Epithelial cell of esophagus (primary cell): ENCODE data around the gene PLEKHA6.

Experiments used
- DNase-seq: peaks from one replicate; pipeline ENCODE4 v3.0.0; 2010; ENCODE audit warnings: low read depth
- H3K4me3 ChIP-seq: 2 replicates; pipeline ENCODE4 v1.5.1; 2011; ENCODE audit warnings: mild to moderate bottlenecking, low read length, control low read depth
- TF ChIP-seq, protein P1 (sequence below): IDR thresholded peaks from 2 replicates; pipeline ENCODE4 v1.5.1; 2011; ENCODE audit warnings: low read depth, mild to moderate bottlenecking, low read length, control low read depth, inconsistent platforms; ENCODE audit not compliant: insufficient read depth; ENCODE audit errors: missing control alignments

PLEKHA6 gene

DNA sequence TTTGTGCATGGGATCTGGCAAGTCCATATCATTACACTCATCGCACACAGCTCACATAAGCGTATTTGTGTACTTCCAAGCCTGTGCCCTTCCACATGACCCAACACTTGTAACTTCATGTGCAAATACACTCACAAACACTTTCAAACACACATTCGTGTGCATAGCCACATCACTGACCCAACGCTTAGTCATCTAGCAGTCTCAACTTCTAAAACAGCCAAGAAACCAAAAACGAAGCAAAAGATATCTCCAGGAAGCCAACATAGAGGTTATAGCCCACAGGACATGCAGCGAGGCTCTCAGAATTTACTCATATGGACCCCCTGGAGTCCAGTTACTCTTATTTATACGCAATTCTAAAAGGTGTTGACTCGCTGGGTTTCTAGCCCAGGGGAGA is 135.1 kb downstream of the PLEKHA6 start:
- TF ChIP-seq, protein P1, sequence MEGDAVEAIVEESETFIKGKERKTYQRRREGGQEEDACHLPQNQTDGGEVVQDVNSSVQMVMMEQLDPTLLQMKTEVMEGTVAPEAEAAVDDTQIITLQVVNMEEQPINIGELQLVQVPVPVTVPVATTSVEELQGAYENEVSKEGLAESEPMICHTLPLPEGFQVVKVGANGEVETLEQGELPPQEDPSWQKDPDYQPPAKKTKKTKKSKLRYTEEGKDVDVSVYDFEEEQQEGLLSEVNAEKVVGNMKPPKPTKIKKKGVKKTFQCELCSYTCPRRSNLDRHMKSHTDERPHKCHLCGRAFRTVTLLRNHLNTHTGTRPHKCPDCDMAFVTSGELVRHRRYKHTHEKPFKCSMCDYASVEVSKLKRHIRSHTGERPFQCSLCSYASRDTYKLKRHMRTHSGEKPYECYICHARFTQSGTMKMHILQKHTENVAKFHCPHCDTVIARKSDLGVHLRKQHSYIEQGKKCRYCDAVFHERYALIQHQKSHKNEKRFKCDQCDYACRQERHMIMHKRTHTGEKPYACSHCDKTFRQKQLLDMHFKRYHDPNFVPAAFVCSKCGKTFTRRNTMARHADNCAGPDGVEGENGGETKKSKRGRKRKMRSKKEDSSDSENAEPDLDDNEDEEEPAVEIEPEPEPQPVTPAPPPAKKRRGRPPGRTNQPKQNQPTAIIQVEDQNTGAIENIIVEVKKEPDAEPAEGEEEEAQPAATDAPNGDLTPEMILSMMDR, result no peak
- no peak overlapping the region for H3K4me3 ChIP-seq
- DNase-seq, result no peak

DNA sequence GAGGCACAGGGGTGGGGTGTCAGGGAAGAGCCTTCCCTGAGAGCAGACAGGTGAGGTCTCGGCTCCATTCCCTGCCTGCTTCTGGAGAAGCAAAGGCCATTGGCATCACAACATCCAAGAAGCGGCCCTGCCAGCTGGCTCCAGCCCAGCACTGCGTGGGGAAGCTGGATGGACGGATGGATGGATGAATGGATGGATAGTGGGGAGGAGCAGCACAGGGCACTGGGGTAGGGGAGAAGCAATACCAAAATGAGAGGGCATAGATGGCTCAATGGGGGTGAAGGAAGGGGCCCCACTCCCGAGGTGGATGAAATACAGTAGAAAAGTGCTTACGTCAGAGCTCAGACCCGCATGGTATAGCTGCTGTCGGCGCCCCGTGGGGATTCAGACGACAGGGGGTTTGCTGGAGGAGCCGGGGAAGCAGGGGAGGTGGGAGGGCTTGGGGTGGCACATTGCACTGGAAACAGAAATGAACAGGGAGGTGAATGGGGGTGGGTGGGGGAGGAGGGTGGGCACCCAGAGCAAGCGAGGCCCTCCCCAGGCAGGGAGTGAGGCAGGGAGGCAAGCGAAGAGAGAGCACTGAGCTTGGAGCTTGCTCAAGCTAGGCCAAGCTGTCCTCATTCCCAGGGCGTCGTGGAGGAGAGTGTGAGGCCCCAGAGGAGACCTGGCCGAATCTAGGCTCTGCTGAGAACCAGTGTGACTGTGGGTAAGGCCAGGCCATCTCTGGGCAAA is 136.4 kb downstream of the PLEKHA6 start:
- TF ChIP-seq, protein P1, result no peak
- H3K4me3 ChIP-seq, result no peak overlapping the region
- DNase-seq, result no peak

DNA sequence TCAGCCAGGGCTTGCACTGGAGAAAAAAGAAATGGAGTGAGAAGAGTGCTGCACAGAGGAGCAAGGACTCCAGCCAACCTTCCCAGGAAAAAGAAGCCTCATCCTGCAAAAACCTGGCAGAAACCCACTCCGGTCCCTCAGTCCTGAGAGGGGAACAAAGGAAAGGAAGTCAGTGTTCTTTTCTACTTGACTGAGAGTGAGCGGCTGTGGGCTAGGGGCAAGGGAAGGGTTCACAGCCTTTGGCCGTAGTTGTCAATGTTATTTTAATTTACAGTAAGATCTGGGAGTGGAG is 137.0 kb downstream of the PLEKHA6 start:
- no peak for DNase-seq
- TF ChIP-seq, protein P1, result no peak
- no peak overlapping the region for H3K4me3 ChIP-seq

DNA sequence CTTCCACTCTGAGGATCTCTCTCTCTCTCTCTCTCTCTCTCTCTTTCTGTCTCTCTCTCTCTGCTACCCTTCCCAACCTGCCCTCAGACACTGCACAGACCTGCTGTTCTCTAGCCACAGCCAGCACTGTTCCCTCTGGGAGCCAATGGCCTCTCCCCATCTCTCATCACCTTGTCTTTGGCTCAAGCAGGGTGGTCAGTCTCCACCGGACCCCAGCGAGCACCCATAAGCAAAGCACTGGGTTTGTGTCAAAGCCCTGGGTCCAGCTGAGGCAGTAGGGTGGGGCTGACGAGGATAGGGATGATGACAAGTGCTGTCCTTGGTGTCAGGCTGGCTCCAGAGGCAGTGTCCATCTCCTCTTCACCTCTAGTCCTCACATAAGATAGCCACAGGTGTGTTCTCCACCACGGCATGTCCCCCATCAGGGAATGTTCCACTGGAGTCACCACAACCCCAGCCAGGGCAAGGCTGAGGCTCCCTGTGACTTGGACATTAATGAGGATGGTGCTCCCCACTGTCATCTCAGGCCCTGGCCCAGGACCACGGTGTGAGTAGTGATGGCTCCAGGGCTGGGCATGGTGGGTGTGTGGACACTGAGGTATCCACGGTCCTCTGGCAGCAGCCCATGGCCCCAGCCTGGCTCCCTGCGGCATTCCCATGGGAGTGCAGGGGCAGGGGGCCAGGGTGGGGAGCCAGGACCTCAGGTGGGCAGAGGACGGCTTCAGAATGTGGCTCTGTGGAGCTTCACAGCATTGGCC is 137.5 kb downstream of the PLEKHA6 start:
- no peak for DNase-seq
- TF ChIP-seq, protein P1, result no peak
- H3K4me3 ChIP-seq, result no peak overlapping the region

DNA sequence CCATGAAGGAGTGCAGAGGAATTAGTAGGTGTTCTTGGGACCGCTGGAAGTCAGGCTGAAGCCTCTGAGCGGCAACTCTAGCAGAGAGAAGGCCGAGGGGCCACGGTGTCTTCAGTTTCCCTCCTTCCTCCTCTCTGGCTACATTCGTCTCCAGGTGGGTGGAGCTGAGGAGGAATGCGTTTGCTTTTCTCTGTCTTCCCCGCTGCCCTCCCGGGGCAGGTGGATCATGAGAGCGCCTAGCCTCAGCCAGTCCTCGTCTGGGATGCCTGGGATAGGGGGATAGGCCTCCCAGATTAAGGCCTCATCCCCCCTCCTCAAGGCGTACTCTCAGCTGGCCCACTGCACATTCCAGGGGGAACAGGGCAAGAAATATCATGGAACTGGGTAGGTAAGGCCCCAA is 138.5 kb downstream of the PLEKHA6 start:
- TF ChIP-seq, protein P1, result no peak
- no peak for DNase-seq
- H3K4me3 ChIP-seq, result no peak overlapping the region

DNA sequence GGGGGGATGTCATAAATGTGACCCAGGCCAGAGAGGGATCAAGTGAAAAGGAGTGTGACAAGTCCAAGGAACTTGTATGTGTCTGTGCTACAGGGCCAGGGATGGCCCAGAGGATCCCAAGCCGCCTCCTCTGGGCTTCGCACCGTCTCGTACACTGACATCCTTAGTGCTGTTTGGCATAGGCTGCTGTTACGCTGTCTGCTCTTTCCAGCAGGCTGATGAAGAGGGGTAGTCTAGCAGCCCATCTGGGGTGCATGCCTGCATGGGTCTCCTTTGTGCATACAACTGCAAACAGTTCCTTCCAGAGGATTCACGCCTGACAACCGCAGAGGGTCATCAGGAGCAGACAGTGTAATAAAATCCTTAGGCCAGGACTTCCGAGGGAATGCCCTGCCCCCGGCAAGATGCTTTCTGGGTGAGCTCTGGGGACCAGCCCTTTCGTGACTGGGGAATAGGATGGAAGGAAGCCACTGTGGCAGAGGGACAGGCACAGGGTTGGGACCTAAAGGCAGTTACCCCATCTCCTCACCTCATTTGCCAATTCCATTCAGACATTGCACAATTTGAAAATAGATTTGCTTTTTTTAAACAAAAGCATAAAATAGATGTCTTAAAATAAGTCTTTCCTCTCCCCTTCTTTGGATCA is 139.6 kb downstream of the PLEKHA6 start:
- DNase-seq, result no peak
- H3K4me3 ChIP-seq, result no peak overlapping the region
- TF ChIP-seq, protein P1, result no peak

DNA sequence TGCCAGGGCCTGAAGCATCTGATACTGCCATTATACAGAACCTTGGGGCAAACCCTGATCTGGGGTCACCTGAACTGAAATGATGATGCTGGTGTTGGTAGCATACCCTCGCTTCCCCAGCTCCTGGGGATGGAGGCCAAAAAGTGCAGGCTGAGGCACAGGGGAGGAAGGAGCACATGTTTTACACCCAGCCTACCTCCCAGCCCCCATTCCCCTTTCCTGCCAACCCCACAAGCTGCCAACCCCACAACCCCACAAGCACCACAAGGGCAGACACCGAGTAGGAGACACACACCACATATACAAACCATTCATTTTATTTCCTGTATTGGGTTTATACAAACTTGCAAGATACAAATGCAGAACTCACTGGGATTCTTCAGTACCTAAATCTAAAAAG is 141.2 kb downstream of the PLEKHA6 start:
- H3K4me3 ChIP-seq, result no peak overlapping the region
- DNase-seq, result no peak
- TF ChIP-seq, protein P1, result no peak
